DND-41 (cell line): Measurements from ENCODE around the gene TFRC.

ENCODE experiments used
- CTCF ChIP-seq: IDR thresholded peaks from 2 replicates; pipeline ENCODE4 v1.5.1; 2012; ENCODE audit warnings: borderline replicate concordance, low read length, moderate library complexity, mild to moderate bottlenecking; ENCODE audit not compliant: poor library complexity, severe bottlenecking; ENCODE audit errors: extremely low read depth
- EZH2 ChIP-seq: IDR thresholded peaks from 3 replicates; pipeline ENCODE4 v1.6.1; 2012; ENCODE audit warnings: borderline replicate concordance, low read depth, mild to moderate bottlenecking, moderate library complexity, low read length, inconsistent platforms; ENCODE audit not compliant: severe bottlenecking

GRCh38 chr3:196063049-196063448 lies 18.8 kb downstream of the TFRC start:
- TF ChIP-seq CTCF (no peak), EZH2 (no peak)
